Neural cell (in vitro differentiated cells): ENCODE results near the gene DIAPH1. TPM values are rescaled to one million over a fixed set of nuclear protein-coding genes. Genes with fewer than 3 reads are reported as not detected.

Experiments
- H2AFZ ChIP-seq: fragments of 200-600, 300-800 bp; sonication (generic), shearing (Covaris generic); 2 replicates; pipeline ENCODE4 v1.6.0; 2014; ENCODE audit warnings: low read depth, mild to moderate bottlenecking, antibody characterized with exemption, low read length, moderate library complexity
- H3F3A ChIP-seq: fragments of 200-600 bp; shearing (Covaris generic); 2 replicates; pipeline ENCODE4 v1.6.1; 2016; ENCODE audit warnings: mild to moderate bottlenecking, moderate library complexity, mixed read lengths, antibody characterized with exemption, low read length; ENCODE audit not compliant: insufficient read depth, poor library complexity, severe bottlenecking
- H3K27ac ChIP-seq: fragments of 200-600, 300-800 bp; sonication (generic), shearing (Covaris generic); 2 replicates; pipeline ENCODE4 v1.5.1; 2014; ENCODE audit warnings: mild to moderate bottlenecking, low read length, moderate library complexity
- H3K27me3 ChIP-seq: fragments of 300-800, 200-600 bp; sonication (generic), shearing (Covaris generic); 2 replicates; pipeline ENCODE4 v1.6.0; 2014; ENCODE audit warnings: mild to moderate bottlenecking, low read depth, low read length, moderate library complexity; ENCODE audit not compliant: insufficient read depth
- H3K36me3 ChIP-seq: fragments of 300-800, 200-600 bp; sonication (generic), shearing (Covaris generic); 2 replicates; pipeline ENCODE4 v1.5.1; 2014; ENCODE audit warnings: mild to moderate bottlenecking, antibody characterized with exemption, low read length, moderate library complexity; ENCODE audit not compliant: insufficient read depth
- H3K4me2 ChIP-seq: fragments of 300-800, 200-600 bp; sonication (generic), shearing (Covaris generic); 2 replicates; pipeline ENCODE4 v1.6.0; 2014; ENCODE audit warnings: mild to moderate bottlenecking, low read length
- H3K4me3 ChIP-seq: fragments of 300-800, 200-600 bp; sonication (generic), shearing (Covaris generic); 2 replicates; pipeline ENCODE4 v1.5.1; 2014; ENCODE audit warnings: mild to moderate bottlenecking, low read length, moderate library complexity
- H3K79me2 ChIP-seq: fragments of 200-600 bp; shearing (Covaris generic); replicated peaks from 2 replicates; pipeline ENCODE4 v1.6.0; 2014; ENCODE audit warnings: mild to moderate bottlenecking, low read length, moderate library complexity; ENCODE audit not compliant: insufficient read depth
- H3K9ac ChIP-seq: fragments of 300-800, 200-600 bp; sonication (generic), shearing (Covaris generic); 2 replicates; pipeline ENCODE4 v1.6.1; 2016; ENCODE audit warnings: mild to moderate bottlenecking, low read length, mixed read lengths
- H3K9me2 ChIP-seq: fragments of 200-600 bp; shearing (Covaris generic); 2 replicates; pipeline ENCODE4 v1.6.1; 2016; ENCODE audit warnings: mild to moderate bottlenecking, low read length, mixed read lengths; ENCODE audit not compliant: insufficient read depth
- H3K9me3 ChIP-seq: fragments of 200-600, 300-800 bp; sonication (generic), shearing (Covaris generic); 2 replicates; pipeline ENCODE4 v1.6.1; 2016; ENCODE audit warnings: mild to moderate bottlenecking, mixed run types, low read length, moderate library complexity, mixed read lengths
- H4K20me1 ChIP-seq: fragments of 200-600 bp; shearing (Covaris generic); 2 replicates; pipeline ENCODE4 v1.6.1; 2016; ENCODE audit warnings: mild to moderate bottlenecking, mixed run types; ENCODE audit not compliant: insufficient read depth
- EP300 ChIP-seq: fragments of 450-650 bp; conservative IDR thresholded peaks from 2 replicates; pipeline ENCODE4 v1.6.1; 2014; ENCODE audit warnings: antibody characterized with exemption, mild to moderate bottlenecking, moderate library complexity; ENCODE audit not compliant: poor library complexity, severe bottlenecking
- EZH2 ChIP-seq: fragments of 200-600, 300-800 bp; shearing (Covaris generic), sonication (generic); IDR thresholded peaks from 2 replicates; pipeline ENCODE4 v1.6.1; 2014; ENCODE audit warnings: antibody characterized with exemption, low read length, borderline replicate concordance, mild to moderate bottlenecking; ENCODE audit not compliant: insufficient read depth, poor library complexity, severe bottlenecking
- MXI1 ChIP-seq: fragments of 450-650 bp; conservative IDR thresholded peaks from 2 replicates; pipeline ENCODE4 v1.6.1; 2014; ENCODE audit warnings: antibody characterized with exemption, mild to moderate bottlenecking; ENCODE audit not compliant: poor library complexity, severe bottlenecking
- POLR2AphosphoS5 ChIP-seq: IDR thresholded peaks from 2 replicates; pipeline ENCODE4 v1.6.1; 2012
- RAD21 ChIP-seq: fragments of 450-650 bp; conservative IDR thresholded peaks from 2 replicates; pipeline ENCODE4 v1.6.1; 2014; ENCODE audit warnings: antibody characterized with exemption, mild to moderate bottlenecking, moderate library complexity
- REST ChIP-seq: IDR thresholded peaks from 2 replicates; pipeline ENCODE4 v1.6.1; 2012; ENCODE audit warnings: borderline replicate concordance
- SMC3 ChIP-seq: fragments of 450-650 bp; conservative IDR thresholded peaks from 2 replicates; pipeline ENCODE4 v1.6.1; 2014; ENCODE audit warnings: antibody characterized with exemption, mild to moderate bottlenecking, moderate library complexity; ENCODE audit not compliant: poor library complexity
- TAF1 ChIP-seq: IDR thresholded peaks from 2 replicates; pipeline ENCODE4 v1.6.1; 2012; ENCODE audit warnings: low read depth
- polyA plus RNA-seq: library from polyadenylated mRNA; depleted of rRNA; stranded (reverse); fragments of >200 nt; gene quantifications from 2 replicates; pipeline ENCODE4 v1.2.3, GENCODE V29; 2014
- TF ChIP-seq, protein P1 (sequence below): fragments of 450-650 bp; IDR thresholded peaks from 2 replicates; pipeline ENCODE4 v1.5.1; 2014; ENCODE audit warnings: antibody characterized with exemption, mild to moderate bottlenecking, moderate library complexity; ENCODE audit not compliant: poor library complexity, severe bottlenecking

The DIAPH1 gene
- polyA plus RNA-seq, 1 donor from 2014 or later, result 21.9 TPM

DNA sequence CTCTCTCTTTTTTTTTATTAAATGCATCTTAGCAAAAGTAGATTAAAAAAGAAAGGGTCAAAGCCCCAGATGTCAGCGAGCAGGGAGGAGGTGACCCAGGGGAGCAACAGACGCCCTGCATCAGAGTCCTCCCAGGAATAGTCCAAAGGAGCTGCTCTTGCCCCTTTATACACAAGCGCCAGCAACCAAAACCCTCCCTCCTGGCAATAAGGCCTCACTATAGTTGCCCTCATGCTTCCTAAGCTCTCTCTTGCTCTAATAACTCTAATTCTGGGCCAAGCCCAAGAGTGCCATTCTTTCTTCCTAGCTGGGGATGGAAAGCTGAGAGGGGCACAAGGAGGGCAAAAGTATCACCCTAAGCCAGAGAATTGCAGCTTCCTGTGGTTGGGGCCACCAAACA lies 103.7 kb downstream of the DIAPH1 start:
- peaks cover 3% of the 10 kb centered on the region for H3F3A ChIP-seq
- H3K27me3 ChIP-seq, result no peaks in the 10 kb centered on the region
- H3K4me3 ChIP-seq, result no peak overlapping the region
- H4K20me1 ChIP-seq, result no peaks in the 10 kb centered on the region
- H3K27ac ChIP-seq, result no peak overlapping the region
- TF ChIP-seq, protein P1, sequence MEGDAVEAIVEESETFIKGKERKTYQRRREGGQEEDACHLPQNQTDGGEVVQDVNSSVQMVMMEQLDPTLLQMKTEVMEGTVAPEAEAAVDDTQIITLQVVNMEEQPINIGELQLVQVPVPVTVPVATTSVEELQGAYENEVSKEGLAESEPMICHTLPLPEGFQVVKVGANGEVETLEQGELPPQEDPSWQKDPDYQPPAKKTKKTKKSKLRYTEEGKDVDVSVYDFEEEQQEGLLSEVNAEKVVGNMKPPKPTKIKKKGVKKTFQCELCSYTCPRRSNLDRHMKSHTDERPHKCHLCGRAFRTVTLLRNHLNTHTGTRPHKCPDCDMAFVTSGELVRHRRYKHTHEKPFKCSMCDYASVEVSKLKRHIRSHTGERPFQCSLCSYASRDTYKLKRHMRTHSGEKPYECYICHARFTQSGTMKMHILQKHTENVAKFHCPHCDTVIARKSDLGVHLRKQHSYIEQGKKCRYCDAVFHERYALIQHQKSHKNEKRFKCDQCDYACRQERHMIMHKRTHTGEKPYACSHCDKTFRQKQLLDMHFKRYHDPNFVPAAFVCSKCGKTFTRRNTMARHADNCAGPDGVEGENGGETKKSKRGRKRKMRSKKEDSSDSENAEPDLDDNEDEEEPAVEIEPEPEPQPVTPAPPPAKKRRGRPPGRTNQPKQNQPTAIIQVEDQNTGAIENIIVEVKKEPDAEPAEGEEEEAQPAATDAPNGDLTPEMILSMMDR, result no peak
- TF ChIP-seq SMC3 (no peak), TAF1 (no peak), EZH2 (no peak), MXI1 (no peak), EP300 (no peak), REST (no peak), POLR2AphosphoS5 (no peak), RAD21 (no peak)
- H3K36me3 ChIP-seq, result peaks cover 10% of the 10 kb centered on the region
- H3K9ac ChIP-seq, result peak overlapping the region; percentile 77
- H3K79me2 ChIP-seq, result no peaks in the 10 kb centered on the region
- no peak overlapping the region for H2AFZ ChIP-seq
- H3K4me2 ChIP-seq, result no peak overlapping the region
- H3K9me3 ChIP-seq, result no peaks in the 10 kb centered on the region
- no peaks in the 10 kb centered on the region for H3K9me2 ChIP-seq

GRCh38 chr5:141514330-141515133 lies 104.3 kb downstream of the DIAPH1 start:
- H3K27ac ChIP-seq, result peak overlapping the region; percentile 90
- TF ChIP-seq RAD21 (no peak), EZH2 (no peak), POLR2AphosphoS5 (no peak), EP300 (no peak), TAF1 (no peak), MXI1 (no peak), REST (no peak), SMC3 (no peak)
- TF ChIP-seq, protein P1, result no peak
- H2AFZ ChIP-seq, result no peak overlapping the region
- H3K4me2 ChIP-seq, result peak overlapping the region; percentile 67
- no peaks in the 10 kb centered on the region for H3K9me3 ChIP-seq
- no peaks in the 10 kb centered on the region for H4K20me1 ChIP-seq
- peaks cover 10% of the 10 kb centered on the region for H3K36me3 ChIP-seq
- peak overlapping the region; percentile 77 for H3K9ac ChIP-seq
- H3K4me3 ChIP-seq, result peak overlapping the region; percentile 67
- no peaks in the 10 kb centered on the region for H3K9me2 ChIP-seq
- H3F3A ChIP-seq, result peaks cover 3% of the 10 kb centered on the region
- H3K79me2 ChIP-seq, result no peaks in the 10 kb centered on the region
- no peaks in the 10 kb centered on the region for H3K27me3 ChIP-seq
